GM06990 (cell line): ENCODE measurements around the gene LPIN1.

Source experiments
- DNase-seq: peaks from one replicate; pipeline ENCODE4 v3.0.0-alpha.2; 2011; ENCODE audit not compliant: insufficient read length; ENCODE audit errors: extremely low read depth
- H3K27me3 ChIP-seq: replicated peaks from 2 replicates; pipeline ENCODE4 v1.6.0; 2011; ENCODE audit warnings: low read length; ENCODE audit not compliant: control insufficient read depth, insufficient read depth
- H3K36me3 ChIP-seq: 2 replicates; pipeline ENCODE4 v1.5.1; 2011; ENCODE audit warnings: low read length; ENCODE audit not compliant: control insufficient read depth, insufficient read depth
- H3K4me3 ChIP-seq: replicated peaks from 2 replicates; pipeline ENCODE4 v1.5.1; 2011; ENCODE audit warnings: low read depth, mild to moderate bottlenecking, control low read depth, low read length
- TF ChIP-seq, protein P1 (sequence below): IDR thresholded peaks from 2 replicates; pipeline ENCODE4 v1.5.1; 2011; ENCODE audit warnings: low read length, control low read depth, mild to moderate bottlenecking, inconsistent platforms; ENCODE audit not compliant: insufficient read depth, poor library complexity, severe bottlenecking

LPIN1 gene

GRCh38 chr2:11805024-11805423, 58.6 kb downstream of the LPIN1 start:
- DNase-seq = no peak
- peaks cover 21% of the 10 kb centered on the region for H3K36me3 ChIP-seq
- H3K4me3 ChIP-seq = no peak overlapping the region
- TF ChIP-seq, protein P1, sequence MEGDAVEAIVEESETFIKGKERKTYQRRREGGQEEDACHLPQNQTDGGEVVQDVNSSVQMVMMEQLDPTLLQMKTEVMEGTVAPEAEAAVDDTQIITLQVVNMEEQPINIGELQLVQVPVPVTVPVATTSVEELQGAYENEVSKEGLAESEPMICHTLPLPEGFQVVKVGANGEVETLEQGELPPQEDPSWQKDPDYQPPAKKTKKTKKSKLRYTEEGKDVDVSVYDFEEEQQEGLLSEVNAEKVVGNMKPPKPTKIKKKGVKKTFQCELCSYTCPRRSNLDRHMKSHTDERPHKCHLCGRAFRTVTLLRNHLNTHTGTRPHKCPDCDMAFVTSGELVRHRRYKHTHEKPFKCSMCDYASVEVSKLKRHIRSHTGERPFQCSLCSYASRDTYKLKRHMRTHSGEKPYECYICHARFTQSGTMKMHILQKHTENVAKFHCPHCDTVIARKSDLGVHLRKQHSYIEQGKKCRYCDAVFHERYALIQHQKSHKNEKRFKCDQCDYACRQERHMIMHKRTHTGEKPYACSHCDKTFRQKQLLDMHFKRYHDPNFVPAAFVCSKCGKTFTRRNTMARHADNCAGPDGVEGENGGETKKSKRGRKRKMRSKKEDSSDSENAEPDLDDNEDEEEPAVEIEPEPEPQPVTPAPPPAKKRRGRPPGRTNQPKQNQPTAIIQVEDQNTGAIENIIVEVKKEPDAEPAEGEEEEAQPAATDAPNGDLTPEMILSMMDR = no peak
- no peaks in the 10 kb centered on the region for H3K27me3 ChIP-seq

GRCh38 chr2:11805920-11806319, 59.5 kb downstream of the LPIN1 start:
- no peak for DNase-seq
- H3K36me3 ChIP-seq = peaks cover 21% of the 10 kb centered on the region
- no peaks in the 10 kb centered on the region for H3K27me3 ChIP-seq
- TF ChIP-seq, protein P1 = no peak
- no peak overlapping the region for H3K4me3 ChIP-seq

GRCh38 chr2:11807156-11808015, 61.0 kb downstream of the LPIN1 start:
- Histone ChIP-seq H3K4me3 (no peak overlapping the region), H3K27me3 (no peaks in the 10 kb centered on the region), H3K36me3 (peaks cover 24% of the 10 kb centered on the region)
- DNase-seq = no peak
- TF ChIP-seq, protein P1 = no peak

- TF ChIP-seq, protein P1 = no peak
- Histone ChIP-seq H3K27me3 (no peaks in the 10 kb centered on the region), H3K4me3 (no peak overlapping the region), H3K36me3 (peaks cover 25% of the 10 kb centered on the region)
- no peak for DNase-seq
Observed at GRCh38 chr2:11808016-11808400, 61.6 kb downstream of the LPIN1 start.

- no peaks in the 10 kb centered on the region for H3K27me3 ChIP-seq
- peaks cover 23% of the 10 kb centered on the region for H3K36me3 ChIP-seq
- TF ChIP-seq, protein P1 = no peak
- no peak overlapping the region for H3K4me3 ChIP-seq
- DNase-seq = no peak
Observed at GRCh38 chr2:11809586-11810236, 63.3 kb downstream of the LPIN1 start.
